ENCODE measurements around the gene DCAF4.

DCAF4 gene

DNA sequence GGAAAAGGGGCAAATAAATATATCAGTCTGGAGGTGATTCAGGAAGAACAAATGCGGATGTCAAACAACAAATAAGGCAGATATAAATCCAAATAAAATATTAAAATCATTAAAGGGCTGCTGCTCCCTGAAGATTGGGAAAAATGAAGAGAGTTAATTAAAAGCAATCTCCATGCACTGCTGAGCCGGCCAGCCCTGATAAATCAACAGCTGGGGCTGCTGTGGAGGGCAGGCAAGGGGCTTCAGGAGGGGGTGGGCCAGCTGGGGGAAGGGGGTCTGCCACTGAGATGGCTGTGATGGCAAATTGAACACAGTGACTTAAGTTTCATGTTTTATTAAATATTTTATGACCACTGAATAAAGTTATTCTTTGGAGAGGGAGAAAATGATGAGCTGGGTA, 44.7 kb upstream of the DCAF4 start:
- in situ Hi-C loops (cut with MboI; ENCODE audit: low pct_unique_long_range_greater_than_20kb, low sequenced_read_pairs, unreplicated experiment) = no loop called here
- TF ChIP-seq, protein P1, sequence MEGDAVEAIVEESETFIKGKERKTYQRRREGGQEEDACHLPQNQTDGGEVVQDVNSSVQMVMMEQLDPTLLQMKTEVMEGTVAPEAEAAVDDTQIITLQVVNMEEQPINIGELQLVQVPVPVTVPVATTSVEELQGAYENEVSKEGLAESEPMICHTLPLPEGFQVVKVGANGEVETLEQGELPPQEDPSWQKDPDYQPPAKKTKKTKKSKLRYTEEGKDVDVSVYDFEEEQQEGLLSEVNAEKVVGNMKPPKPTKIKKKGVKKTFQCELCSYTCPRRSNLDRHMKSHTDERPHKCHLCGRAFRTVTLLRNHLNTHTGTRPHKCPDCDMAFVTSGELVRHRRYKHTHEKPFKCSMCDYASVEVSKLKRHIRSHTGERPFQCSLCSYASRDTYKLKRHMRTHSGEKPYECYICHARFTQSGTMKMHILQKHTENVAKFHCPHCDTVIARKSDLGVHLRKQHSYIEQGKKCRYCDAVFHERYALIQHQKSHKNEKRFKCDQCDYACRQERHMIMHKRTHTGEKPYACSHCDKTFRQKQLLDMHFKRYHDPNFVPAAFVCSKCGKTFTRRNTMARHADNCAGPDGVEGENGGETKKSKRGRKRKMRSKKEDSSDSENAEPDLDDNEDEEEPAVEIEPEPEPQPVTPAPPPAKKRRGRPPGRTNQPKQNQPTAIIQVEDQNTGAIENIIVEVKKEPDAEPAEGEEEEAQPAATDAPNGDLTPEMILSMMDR (IDR thresholded peaks at IDR 0.05; ENCODE audit: extremely low read depth, insufficient read depth, missing control alignments) = no peak
- no peak for DNase-seq (ENCODE audit: low spot score)

DNA sequence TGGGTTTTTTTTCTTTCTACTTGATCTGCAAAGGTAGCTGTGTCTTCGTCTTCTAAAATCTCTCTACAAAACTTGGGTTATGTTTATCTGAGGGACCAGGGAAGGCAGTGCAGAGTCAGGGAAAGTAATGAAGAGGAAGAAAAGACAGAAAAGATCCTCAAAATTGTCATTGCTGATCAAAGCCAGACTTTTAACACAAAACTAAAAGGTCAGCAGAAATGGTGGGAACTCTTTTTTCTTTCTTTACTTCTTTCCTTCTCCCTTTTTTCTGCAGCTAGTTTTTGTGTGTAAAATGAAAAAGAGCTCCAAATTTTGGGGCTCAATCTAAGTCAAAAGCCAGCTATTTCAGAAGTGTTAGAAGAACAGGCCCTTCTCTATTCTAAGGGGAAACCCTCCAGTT, 44.2 kb upstream of the DCAF4 start:
- in situ Hi-C loops (cut with MboI; ENCODE audit: low pct_unique_long_range_greater_than_20kb, low sequenced_read_pairs, unreplicated experiment) = no loop called here
- TF ChIP-seq, protein P1 (IDR thresholded peaks at IDR 0.05; ENCODE audit: extremely low read depth, insufficient read depth, missing control alignments) = no peak
- DNase-seq (ENCODE audit: low spot score) = no peak

DNA sequence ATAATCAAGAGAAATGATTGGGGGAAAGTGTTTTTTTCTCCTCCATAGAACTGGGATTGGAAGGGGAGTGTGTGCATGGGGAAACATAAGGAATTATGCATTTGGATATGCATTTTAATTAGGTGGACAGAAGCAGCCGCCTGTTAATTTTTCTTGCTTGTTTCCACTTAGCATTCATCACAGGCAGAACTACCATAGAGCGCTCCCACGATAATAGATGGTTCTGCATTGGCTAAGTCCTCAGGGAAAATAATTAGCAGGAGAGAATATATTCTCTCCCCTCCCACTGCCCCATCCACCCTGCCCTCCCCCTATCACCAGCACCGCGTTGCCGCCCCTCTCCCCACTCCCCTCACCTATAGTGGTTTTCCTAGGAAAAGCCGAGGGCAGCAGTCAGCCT, 43.8 kb upstream of the DCAF4 start:
- DNase-seq (ENCODE audit: low spot score) = no peak
- in situ Hi-C loops (cut with MboI; ENCODE audit: low pct_unique_long_range_greater_than_20kb, low sequenced_read_pairs, unreplicated experiment) = no loop called here
- TF ChIP-seq, protein P1 (IDR thresholded peaks at IDR 0.05; ENCODE audit: extremely low read depth, insufficient read depth, missing control alignments) = no peak

DNA sequence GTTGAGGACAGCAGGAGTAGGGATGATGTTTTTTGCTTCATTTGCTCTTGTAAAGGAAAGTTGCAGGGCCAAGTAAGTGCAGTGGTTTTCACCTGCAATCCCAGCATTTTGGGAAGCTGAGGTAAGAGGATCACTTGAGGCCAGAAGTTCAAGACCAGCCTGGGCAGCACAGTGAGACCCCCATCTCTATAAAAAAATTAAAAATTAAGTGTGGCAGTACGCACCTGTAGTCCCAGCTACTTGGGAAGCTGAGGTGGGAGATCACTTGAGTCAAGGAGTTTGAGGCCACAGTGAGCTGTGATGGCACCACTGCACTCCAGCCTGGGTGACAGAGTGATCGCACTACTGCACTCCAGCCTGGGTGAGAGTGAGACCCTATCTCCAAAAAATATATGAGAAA, 43.2 kb upstream of the DCAF4 start:
- TF ChIP-seq, protein P1 (IDR thresholded peaks at IDR 0.05; ENCODE audit: extremely low read depth, insufficient read depth, missing control alignments) = no peak
- DNase-seq (ENCODE audit: low spot score) = no peak
- in situ Hi-C loops (cut with MboI; ENCODE audit: low pct_unique_long_range_greater_than_20kb, low sequenced_read_pairs, unreplicated experiment) = no loop called here

DNA sequence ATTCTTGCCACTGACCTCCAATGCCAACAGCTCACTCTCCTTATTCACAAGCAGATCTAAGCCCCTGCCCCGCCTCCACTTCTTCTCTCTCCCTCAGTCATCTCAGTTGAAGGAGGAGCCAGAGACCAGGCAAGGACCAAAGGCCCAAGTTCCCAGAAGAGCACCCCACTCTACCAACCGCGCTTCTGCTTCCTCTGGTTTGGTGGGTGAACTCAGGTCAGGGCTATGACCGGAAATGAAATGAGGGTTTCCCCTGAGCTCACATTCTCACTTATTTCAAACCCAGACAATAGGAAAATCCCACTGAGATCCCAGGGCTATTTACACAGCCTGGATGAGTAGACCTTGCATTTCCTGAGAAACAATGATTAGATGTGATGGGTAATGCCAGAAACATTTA, 42.3 kb upstream of the DCAF4 start:
- TF ChIP-seq, protein P1 (IDR thresholded peaks at IDR 0.05; ENCODE audit: extremely low read depth, insufficient read depth, missing control alignments) = no peak
- DNase-seq (ENCODE audit: low spot score) = peak; percentile 34
- in situ Hi-C loops (cut with MboI; ENCODE audit: low pct_unique_long_range_greater_than_20kb, low sequenced_read_pairs, unreplicated experiment) = no loop called here

DNA sequence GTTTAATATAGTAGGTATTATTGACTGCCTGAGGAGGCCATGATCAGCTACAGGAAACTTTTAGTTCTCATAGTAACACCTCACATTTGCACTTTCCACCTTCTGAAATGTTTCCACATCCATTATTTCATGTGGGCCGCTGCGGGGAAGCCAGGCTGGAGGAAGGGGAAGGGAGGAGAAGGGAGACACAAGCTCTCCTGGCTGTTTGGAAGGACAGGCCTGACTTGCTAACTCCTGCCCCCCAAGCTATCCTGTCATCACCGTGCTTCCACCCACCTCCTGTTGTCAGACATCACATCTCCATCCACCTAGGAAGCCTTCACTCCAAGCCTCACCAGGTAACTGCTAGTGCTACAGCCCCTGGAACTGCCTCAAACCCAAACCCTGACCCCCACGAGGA, 41.9 kb upstream of the DCAF4 start:
- no peak for DNase-seq (ENCODE audit: low spot score)
- in situ Hi-C loops (cut with MboI; ENCODE audit: low pct_unique_long_range_greater_than_20kb, low sequenced_read_pairs, unreplicated experiment) = no loop called here
- TF ChIP-seq, protein P1 (IDR thresholded peaks at IDR 0.05; ENCODE audit: extremely low read depth, insufficient read depth, missing control alignments) = no peak

DNA sequence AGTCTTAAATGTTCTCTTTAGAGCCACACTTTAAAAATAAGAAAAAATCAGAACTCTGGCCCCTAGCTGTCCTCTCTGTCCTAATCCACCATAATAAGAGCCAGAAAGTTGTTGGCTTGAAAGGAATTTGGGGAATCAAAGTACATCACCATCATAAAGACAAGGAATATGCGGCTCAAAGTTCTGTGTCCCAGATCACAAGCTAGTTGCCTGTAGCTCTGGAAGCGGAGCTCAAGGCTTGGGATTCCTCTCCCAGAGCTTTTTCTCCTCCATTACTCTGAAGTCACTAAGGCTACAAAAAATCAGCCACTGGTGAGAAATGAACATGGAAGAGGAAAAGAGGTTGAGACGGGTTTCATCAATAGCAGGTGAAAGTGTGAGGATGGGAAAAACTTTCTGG, 38.8 kb upstream of the DCAF4 start:
- in situ Hi-C loops (cut with MboI; ENCODE audit: low pct_unique_long_range_greater_than_20kb, low sequenced_read_pairs, unreplicated experiment) = no loop called here
- TF ChIP-seq, protein P1 (IDR thresholded peaks at IDR 0.05; ENCODE audit: extremely low read depth, insufficient read depth, missing control alignments) = no peak
- no peak for DNase-seq (ENCODE audit: low spot score)
